Stimulated activated CD4-positive, alpha-beta T cell treated with anti-CD3 and anti-CD28 coated beads, Interleukin-12 subunit alpha, Interleukin-12 subunit beta, amount 100 ng/mL, for 4 hours (primary cell): ENCODE data around the gene RNF180.
"Not testable (repeated sequence)": the region's sequence is repeated elsewhere in the genome, so short reads cannot be mapped to it uniquely, and the experiment has no call there.

Experiments
- DNase-seq: peaks from one replicate; pipeline ENCODE4 v3.0.0-alpha.2; 2020

Gene RNF180

DNA sequence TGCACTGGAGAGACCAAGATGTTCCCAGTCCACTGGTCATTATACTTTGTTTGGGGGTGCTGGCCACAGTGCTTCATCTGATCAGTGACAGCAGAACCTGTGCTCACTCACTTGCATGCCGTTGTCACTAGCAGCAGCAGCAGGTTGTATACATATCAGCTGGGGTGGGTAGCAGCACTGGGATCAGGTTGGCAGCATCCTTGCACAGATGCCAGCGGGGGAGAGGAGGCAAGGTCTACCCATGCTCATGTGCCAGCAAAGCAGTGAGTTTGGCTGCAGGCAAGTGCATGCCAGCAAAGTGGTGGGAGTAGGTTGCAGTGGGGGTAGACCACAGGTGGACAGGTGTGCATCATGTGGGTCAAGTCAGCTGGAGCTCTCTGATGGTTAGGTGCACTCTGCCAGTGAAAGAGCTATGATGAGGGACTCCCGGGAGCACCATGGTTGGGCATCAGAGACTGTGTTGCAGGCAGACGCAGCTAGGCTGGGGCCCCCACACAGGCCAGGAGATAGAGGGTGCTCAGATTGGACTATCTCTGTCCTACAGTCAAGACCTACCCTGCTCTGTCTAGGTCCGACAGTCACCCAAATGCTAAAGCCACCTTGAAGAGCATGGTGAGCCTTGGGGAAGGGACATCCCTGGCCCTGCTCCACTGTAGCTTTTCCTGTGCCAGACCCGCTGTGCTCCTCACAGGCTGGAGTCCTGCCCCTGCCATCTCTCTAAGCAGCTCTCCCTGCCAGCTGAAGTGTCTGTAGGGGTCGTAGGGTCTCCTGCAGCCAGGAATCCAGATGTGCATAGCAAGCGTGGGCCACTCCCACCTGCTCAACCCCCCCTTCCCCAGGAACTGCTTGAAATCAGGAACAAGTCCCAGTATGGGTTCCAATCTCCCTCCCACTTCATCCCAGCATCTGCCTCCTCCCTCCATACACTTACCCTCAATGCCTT lies 119.8 kb downstream of the RNF180 start:
- no peak for DNase-seq

DNA sequence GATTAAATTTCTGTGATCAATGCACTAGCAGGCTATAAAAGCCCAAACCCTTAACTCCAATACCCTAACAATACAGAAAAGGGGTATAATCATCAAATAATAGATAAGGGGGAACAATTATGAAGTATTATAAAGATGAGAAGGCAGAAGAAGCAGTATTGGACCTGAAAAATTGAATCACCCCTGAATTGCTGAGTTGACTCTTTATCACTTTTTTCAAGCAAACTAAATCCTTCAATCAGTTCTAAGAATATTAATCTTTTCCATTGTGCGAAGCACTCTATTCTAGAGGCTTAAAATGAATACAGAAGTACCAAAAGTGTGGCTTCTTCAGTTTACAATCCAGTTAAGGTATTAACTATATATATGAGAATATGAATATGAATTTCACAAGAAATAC lies 120.7 kb downstream of the RNF180 start:
- DNase-seq = no peak

DNA sequence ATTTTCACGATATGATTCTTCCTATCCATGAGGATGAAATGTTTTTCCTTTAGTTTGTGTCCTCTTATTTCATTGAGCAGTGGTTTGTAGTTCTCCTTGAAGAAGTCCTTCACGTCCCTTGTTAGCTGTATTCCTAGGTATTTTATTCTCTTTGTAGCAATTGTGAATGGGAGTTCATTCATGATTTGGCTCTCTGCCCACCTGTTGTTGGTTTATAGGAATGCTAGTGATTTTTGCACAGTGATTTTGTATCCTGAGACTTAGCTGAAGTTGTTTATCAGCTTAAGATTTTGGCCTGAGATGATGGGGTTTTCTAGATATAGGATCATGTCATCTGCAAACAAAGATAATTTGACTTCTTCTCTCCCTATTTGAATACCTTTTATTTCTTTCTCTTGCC lies 122.9 kb downstream of the RNF180 start:
- not testable (repeated sequence) for DNase-seq

DNA sequence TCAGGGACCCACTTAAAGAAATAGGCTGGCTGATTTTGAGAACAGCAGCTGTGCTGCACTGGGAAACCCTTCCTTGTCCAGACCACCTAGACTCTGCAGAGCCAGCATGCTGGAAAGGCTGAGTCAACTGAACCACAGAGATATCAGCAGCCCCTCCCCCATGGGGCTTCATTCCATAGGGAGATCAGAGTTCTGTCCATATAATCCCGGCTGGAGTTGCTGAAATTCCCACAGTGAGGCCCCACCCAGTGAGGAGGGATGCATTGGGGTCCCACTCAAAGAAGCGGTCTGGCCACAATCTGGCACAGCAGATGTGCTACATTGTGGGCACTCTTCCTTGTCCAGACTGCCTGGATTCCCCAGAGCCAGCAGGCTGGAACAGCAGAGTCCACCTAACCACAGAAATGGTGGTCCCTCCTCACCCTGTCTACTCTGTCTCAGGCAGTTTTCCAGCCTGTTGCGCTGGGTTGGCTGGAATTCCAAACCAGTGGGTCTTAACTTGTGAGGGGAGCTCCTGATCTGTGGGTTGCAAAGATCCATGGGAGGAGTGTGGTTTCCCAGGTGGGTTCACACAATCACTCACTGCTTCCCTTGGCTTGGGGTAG lies 127.1 kb downstream of the RNF180 start:
- DNase-seq = no peak

DNA sequence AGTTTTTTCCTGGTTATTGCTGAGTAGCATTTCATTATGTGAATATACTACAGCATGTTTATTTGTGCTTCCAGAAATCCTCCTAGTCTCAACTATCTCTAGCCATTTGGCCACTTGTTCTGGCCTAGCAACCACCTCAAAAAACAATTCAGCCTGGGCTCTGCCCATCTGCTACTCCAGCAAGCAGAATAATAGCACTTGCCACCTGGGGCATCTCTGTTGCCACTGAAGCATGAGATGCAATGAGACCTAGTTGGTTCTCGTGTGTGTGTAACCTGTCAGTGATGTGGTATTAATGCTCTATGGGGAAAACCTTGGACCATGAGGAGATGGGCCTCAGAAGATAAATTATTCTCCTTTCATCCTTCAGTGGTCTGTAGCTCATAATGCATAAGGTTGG lies 129.5 kb downstream of the RNF180 start:
- no peak for DNase-seq

DNA sequence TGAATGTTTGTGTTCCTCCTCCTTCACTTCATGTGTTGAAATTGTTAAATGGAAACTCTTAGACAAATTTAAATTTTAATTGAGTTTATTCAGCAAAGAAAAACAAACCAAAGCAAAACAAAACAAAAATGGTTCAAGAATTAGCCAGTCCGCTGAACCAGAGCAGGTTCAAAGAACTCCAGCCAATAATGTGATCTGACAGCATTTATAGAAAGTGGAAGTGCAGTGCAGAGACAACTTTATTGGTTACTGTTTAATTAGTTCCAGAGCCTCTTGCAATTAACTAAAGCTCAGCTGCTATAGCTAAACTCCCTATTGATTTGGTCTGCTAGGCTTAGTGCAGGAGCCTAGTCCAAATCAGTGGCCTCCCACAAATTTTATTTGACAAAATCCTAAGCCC lies 132.9 kb downstream of the RNF180 start:
- no peak for DNase-seq

DNA sequence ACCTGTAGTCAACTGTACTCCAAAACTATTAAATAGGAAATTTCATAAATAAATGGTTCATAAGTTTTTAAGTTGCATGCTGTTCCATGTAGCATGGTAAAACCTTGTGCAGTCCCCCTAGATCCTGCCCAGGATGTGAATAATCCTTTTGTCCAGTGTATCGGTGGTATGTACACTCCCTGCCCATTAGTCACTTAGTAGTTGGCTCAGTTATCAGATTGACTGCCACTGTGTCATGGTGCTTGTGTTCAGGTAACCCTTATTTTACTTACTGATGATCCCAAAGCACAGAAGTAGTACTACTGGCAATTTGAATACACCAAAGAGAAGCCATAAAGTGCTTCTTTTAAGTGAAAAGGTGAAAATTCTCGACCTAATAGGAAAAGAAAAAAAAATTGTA lies 134.2 kb downstream of the RNF180 start:
- no peak for DNase-seq

DNA sequence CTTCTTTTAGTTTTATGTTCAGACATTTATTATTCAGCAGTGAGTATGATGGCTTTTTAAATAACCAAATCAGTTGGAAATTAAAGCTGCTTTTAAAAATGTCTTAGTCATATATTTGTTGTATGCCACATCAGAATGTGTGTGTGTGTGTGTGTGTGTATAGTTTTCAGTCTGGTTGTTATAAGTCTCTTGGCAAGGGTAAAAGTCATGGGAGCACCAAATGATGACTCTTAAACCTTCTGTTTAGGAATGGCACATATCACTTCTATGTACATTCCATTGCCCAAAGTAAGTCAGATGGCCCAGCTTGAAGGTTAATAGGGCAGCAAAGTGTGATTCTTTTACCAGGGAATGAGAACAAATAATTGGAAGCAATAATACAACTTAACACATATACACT lies 135.9 kb downstream of the RNF180 start:
- DNase-seq = no peak

DNA sequence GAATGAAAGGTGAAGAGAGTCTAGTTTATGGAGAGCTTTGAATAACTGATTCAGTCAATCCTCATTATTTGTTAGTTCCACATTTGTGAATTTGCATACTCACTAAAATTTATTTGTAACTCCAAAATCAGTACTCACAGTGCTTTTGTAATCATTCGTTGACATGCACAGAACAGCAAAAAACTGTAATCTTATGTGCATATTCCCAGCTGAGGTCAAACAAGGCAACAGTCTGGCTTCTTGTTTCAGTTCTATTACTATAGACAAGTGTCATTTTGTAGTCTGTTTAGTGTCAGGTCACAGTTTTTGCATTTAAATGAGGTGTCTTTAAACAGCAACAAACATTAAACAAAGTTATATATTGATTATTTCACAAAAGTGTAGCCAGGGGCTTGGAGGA lies 142.5 kb downstream of the RNF180 start:
- DNase-seq = no peak

DNA sequence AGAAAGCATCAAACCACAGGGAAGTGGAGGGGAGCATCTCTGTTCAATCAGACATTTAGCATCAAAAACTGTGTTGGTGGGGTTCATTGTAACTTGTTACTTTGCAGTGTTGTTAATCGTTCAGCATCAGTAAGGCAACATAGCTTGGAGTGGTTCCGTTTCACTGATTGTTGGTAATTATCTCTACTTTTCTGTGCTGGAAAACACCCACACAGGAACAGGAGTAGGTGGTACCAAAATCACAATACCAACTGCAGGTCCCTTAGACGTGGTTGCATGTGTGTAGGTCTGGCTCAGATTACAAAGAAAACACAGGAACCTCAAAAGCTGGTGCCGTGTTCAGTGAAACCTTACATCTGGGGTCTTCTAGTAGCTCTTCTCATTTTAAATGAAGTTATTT lies 146.8 kb downstream of the RNF180 start:
- no peak for DNase-seq

DNA sequence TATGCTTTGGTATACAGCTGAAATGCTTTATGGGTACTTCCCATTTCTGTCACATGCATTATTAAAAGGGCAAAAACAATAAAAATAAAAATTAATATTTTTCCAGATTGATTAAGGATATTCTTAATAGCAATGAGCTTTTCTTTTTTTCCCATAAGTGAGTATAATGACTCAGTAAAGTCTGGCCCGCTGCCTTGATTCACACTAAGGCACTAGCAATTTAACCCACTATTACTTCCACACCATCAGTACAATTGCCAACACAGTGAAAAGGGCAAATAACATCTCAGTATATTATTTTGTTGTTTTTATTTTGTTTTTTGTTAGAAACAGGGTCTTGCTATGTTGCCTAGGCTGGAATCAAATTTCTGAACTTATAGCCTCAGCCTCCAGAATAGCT lies 150.1 kb downstream of the RNF180 start:
- DNase-seq = no peak

DNA sequence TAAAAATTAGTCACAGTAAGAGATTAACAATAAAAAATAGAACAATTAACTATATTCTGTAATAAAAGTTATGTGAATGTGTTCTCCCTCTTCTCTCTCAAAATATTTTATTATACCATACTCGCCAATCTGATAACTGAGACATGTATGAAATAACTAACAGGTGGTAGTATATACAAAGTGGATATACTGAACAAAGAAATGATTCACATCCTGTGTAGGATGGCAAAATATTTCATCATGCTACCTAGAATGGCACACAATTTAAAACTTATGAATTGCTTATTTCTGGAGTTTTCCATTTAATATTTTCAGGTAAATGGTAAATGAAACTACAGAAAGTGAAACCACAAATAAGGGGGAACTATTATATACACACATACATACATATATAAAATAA lies 152.5 kb downstream of the RNF180 start:
- no peak for DNase-seq

DNA sequence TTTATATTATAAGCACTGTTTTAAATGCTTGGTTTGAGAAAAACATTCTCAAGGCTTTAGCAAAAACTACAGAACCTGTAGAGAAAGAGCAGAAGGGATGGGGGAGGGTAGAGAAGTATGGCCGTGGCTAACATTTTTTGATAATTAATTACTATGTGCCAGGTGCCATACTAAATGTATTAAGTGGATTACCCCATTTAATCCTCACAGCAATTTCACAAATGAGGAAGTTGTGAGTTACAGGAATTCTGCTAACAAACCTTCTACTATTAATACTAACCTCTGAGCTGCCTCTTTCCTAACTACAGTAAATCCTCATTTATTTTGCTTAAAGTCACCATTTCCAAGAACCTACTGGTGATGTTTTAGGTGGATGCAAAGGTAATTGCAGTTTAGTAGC lies 157.9 kb downstream of the RNF180 start:
- DNase-seq = no peak

DNA sequence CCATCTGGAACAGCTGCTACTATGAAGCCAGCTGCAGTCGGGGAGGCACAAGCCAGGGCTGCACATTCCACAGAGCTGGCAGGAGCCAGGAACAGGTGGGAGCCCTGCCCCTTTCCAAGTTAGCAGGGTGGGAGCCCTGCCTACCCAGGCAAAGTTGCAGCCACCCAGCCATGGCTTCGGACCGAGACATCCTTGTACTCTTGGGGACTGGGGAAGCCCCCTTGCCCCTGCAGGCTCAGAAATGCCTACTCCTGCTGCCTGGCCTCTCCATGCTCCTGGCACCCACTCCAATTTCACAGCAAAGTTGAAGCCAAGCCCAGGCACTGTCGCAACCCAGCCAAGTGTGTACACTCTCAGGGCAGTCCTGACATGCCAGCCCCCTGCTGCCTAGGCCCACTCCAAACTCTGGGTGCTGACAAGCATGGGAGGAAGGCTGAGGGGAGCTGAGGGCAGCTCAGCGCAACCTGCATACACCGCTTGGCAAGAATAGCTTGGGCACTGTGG lies 165.1 kb downstream of the RNF180 start:
- no peak for DNase-seq

DNA sequence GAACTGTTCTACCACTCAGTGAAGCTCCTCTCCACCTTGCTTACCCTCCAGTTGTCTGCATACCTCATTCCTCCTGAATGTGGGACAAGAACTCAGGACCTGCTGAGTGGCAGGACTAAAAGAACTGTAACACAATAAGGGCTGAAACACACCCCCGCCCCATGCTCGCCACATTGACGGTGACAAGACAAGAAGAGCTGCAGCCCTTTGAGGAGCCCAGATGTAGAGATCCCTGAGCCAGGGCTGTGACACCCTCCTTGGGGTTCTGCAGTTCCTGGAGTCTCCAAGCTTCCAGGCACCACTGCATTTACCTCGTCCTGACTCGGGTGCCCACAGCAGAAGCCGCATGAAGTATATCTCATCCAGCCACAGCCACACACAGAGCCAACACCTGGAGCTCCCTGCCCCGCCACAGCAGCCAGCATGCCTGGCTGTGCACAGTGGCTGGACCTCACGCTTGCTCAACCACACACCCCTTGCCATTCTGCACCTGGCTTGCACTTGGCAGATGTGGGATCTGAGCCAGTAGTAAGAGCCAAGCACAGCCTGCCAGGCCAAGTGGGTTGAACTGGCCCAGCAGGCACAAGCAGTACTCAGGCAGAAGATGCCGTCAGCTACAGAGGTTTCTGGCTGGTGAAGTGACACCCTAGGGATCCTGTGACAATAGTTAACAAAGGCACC lies 166.1 kb downstream of the RNF180 start:
- no peak for DNase-seq

DNA sequence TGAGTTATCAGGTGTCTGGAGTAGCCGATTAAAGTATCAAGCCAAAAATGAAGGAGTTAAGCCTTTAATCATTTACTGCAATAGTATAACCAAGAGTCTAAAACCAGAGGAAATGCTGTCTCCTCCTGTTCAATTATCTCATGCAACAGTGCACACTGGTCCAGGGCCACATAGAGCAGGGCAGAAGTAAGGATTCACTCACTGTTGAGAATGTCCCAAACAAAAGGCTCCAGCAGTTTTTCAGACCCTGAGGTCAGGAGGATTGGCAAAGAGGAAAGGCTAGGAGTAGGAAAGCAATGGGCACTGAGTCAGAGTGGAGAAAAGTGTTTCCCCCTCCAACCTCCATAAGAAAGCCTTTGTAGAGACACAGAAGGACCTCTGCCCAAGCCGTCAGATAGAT lies 168.2 kb downstream of the RNF180 start:
- DNase-seq = no peak

DNA sequence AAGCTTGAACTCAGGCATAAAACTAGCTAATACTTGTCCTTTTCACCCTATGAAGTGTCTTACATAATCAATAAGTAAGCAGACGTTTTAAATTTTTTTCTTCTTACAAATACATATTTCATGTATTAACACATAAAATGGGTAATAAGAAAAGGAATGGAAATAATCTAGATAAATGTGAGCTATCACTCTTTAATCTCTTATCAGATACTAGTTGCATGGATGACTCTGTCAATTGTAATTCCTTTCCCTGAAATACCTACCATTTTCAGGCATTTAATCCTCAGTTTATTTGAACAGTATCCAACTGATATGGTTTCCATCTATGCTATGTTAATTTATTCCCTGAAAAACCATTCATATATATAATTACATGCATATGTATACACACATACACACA lies 174.1 kb downstream of the RNF180 start:
- no peak for DNase-seq

DNA sequence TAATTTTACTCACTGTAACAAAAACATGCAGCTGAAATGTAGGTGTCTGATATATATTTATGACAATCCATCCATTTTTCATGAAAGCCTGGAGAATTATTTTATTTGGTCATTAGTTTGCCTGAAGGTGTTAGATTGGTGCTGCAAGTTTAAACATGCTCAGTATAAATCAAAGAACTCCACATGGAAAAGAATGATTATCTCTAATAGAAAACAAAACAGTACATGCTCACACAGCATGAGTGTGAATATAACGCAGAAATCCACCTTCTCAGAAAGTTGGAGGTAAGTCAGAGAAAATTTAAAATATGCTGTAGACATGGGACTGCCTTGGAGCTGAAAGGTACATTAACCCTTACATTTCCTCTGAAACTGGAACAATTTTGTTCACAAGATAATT lies 174.7 kb downstream of the RNF180 start:
- DNase-seq = no peak

DNA sequence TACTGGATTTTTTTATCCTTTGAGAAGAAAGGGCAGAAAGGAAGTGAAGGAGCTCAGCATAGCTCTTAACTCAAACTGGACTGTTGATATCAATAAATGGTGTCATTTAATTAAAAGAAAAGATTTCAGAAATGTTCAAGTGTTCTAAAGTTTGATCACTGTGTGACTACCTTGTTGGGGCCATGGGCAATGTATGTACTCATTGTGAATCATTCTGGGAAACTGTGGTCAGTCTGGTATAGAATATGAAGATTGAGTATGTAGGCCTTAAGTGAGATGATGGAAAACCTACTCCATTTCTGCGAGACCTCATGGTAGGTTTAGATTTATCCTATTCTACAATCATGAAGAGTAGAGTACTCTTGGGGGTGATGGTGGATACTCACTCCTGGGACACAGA lies 175.7 kb downstream of the RNF180 start:
- no peak for DNase-seq

DNA sequence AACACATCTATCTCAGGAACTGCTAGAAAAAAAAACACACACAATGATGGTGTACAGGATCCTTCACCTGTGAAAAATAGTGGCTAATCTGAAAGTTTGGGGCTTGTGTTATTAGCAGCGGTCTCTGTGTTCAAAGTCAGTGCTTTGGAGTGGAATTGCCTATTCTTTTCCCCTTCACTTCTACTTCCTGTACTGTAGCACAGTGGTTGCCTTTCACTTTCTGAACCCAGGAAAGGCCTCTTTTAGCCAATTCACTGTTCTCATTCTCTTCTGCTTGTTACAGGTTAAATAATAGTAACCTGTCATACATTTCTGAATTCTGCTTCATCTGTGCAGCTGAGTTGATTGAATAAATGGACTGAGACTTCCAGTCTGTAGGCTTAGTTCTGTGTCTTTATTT lies 178.9 kb downstream of the RNF180 start:
- no peak for DNase-seq

DNA sequence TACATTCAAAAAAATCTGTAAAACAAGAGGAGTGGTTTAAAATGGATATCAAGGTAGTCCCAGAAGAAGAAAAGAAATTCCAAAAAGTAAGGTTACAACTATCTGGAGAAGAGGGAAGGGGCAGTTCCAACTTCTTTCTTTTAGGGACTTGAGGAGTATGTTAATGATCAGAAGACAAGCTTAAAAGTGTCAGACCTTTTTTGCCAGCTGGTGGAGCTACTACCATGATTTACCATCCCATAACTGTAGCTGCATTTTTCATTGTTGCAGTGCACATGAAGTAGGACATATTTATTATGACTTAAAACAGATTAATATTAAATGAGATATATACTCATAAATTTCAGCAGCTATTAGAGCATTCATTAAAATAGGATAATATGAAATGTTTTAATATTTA lies 181.7 kb downstream of the RNF180 start:
- no peak for DNase-seq

DNA sequence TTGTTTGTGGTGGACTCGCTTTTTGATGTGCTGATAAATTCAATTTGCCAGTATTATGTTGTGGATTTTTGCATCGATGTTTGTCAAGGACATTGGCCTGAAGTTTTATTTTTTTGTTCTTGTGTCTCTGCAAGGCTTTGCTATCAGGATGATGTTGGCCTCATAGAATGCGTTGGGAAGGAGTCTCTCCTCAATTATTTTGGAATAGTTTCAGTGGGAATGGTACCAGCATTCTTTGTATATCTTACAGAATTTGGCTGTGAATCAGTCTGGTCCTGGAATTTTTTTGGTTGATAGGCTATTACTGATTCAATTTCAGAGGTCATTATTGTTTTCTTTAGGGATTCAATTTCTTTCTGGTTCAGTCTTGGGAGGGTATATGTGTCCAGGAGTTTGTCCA lies 198.8 kb downstream of the RNF180 start:
- DNase-seq = no peak

DNA sequence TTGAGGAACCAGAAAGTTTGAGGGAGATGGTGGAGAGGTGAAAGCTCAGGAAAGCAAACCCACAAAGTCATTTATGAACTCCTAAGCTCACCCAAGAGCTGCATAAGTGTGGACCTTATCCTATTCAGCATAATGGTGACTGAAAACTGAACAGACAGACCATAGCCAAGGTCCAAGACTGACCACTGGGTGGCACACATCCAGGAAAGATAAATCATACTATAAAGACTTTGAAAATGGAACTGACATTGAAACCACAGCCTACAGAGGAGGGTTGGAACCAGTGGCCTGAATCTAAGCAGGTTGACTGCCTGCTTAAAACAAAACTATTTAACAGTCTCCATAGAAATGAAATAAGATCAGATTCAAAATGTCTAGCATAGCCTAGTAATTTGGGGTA lies 219.1 kb downstream of the RNF180 start:
- no peak for DNase-seq

DNA sequence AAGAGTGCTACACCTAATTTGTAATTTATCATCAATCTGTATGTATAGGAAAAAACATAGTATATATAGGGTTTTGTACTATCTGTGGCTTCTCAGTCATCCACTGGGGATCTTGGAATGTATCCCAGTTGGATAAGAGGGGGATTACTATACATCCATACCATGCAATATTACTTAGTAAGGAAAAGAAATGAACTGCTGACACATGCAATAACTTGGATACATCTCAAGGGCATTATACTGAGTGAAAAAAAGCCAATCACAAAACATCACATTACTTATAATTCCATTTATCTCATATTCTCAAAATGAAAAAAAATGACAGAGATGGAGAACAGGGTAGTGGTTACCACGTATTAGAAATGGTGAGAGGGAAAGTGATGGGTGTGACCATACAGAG lies 231.9 kb downstream of the RNF180 start:
- no peak for DNase-seq
